Mesothelial cell of epicardium (in vitro differentiated cells): Measurements from ENCODE around the gene SLC16A5. TPM values are rescaled to one million over a fixed set of nuclear protein-coding genes. Genes with fewer than 3 reads are reported as not detected.
"Not testable (repeated sequence)": the region's sequence is repeated elsewhere in the genome, so short reads cannot be mapped to it uniquely, and the experiment has no call there.

Experiments
- DNase-seq, 2 experiments: peaks; one replicate each; pipeline ENCODE4 v3.0.0; 2021; ENCODE audit warnings: low spot score in 2 of 2; ENCODE audit not compliant: unreplicated experiment in 2 of 2
- H3K27ac Mint-ChIP-seq: 2 replicates; pipeline ENCODE4 v1.8.0; 2021; ENCODE audit warnings: mixed read lengths
- H3K27me3 Mint-ChIP-seq: 2 replicates; pipeline ENCODE4 v1.8.0; 2021; ENCODE audit warnings: low read depth, mixed read lengths
- H3K36me3 Mint-ChIP-seq: 2 replicates; pipeline ENCODE4 v1.8.0; 2021; ENCODE audit warnings: mixed read lengths
- H3K4me1 Mint-ChIP-seq: 2 replicates; pipeline ENCODE4 v1.8.0; 2021; ENCODE audit warnings: mixed read lengths
- H3K4me3 Mint-ChIP-seq: 2 replicates; pipeline ENCODE4 v1.8.0; 2021; ENCODE audit warnings: mild to moderate bottlenecking, moderate library complexity, mixed read lengths
- H3K9me3 Mint-ChIP-seq: 2 replicates; pipeline ENCODE4 v1.8.0; 2021; ENCODE audit warnings: mixed read lengths
- CTCF ChIP-seq: fragments of 200-600 bp; sonication (generic); IDR thresholded peaks from one replicate; pipeline ENCODE4 v1.5.0; 2021; ENCODE audit warnings: antibody characterized with exemption; ENCODE audit not compliant: unreplicated experiment
- total RNA-seq: library from RNA; stranded (reverse); gene quantifications from 3 replicates; pipeline ENCODE4 v1.2.1, GENCODE V29; 2021

Gene SLC16A5
- total RNA-seq, 1 donor from 2014 or later = 46.4 TPM

GRCh38 chr17:75124819-75125162 is 37.0 kb downstream of the SLC16A5 start:
- H3K36me3 Mint-ChIP-seq = peaks cover 9% of the 10 kb centered on the region
- H3K4me3 Mint-ChIP-seq = no peak overlapping the region
- no peak for DNase-seq
- no peaks in the 10 kb centered on the region for H3K9me3 Mint-ChIP-seq
- H3K27me3 Mint-ChIP-seq = no peaks in the 10 kb centered on the region
- no peak overlapping the region for H3K27ac Mint-ChIP-seq
- H3K4me1 Mint-ChIP-seq = peaks cover 3% of the 10 kb centered on the region
- no peak for TF ChIP-seq CTCF

GRCh38 chr17:75125984-75126383 is 38.2 kb downstream of the SLC16A5 start:
- Mint-ChIP-seq H3K36me3 (peaks cover 6% of the 10 kb centered on the region), H3K4me1 (peaks cover 8% of the 10 kb centered on the region), H3K9me3 (no peaks in the 10 kb centered on the region), H3K27ac (peak overlapping the region; percentile 12), H3K27me3 (no peaks in the 10 kb centered on the region), H3K4me3 (no peak overlapping the region)
- DNase-seq = no peak
- no peak for TF ChIP-seq CTCF

- no peak for DNase-seq
- Mint-ChIP-seq H3K4me3 (no peak overlapping the region), H3K4me1 (peaks cover 8% of the 10 kb centered on the region), H3K27ac (no peak overlapping the region), H3K9me3 (no peaks in the 10 kb centered on the region), H3K36me3 (peaks cover 4% of the 10 kb centered on the region), H3K27me3 (no peaks in the 10 kb centered on the region)
- no peak for TF ChIP-seq CTCF
Observed at GRCh38 chr17:75126954-75127353, 39.2 kb downstream of the SLC16A5 start.

- H3K27me3 Mint-ChIP-seq, H3K36me3 Mint-ChIP-seq, DNase-seq, H3K27ac Mint-ChIP-seq, H3K4me3 Mint-ChIP-seq, H3K9me3 Mint-ChIP-seq: not testable (repeated sequence)
- H3K4me1 Mint-ChIP-seq = peaks cover 11% of the 10 kb centered on the region
Observed at GRCh38 chr17:75127936-75128335, 40.2 kb downstream of the SLC16A5 start.

GRCh38 chr17:75128694-75129505 is 41.1 kb downstream of the SLC16A5 start:
- H3K4me1 Mint-ChIP-seq = peaks cover 11% of the 10 kb centered on the region
- no peaks in the 10 kb centered on the region for H3K27me3 Mint-ChIP-seq
- peaks cover 4% of the 10 kb centered on the region for H3K36me3 Mint-ChIP-seq
- H3K4me3 Mint-ChIP-seq = no peak overlapping the region
- no peak for TF ChIP-seq CTCF
- DNase-seq = no peak
- no peak overlapping the region for H3K27ac Mint-ChIP-seq
- H3K9me3 Mint-ChIP-seq = no peaks in the 10 kb centered on the region

- Mint-ChIP-seq H3K36me3 (peaks cover 4% of the 10 kb centered on the region), H3K9me3 (no peaks in the 10 kb centered on the region), H3K27ac (no peak overlapping the region), H3K4me3 (peak overlapping the region; percentile 34), H3K4me1 (peaks cover 11% of the 10 kb centered on the region), H3K27me3 (no peaks in the 10 kb centered on the region)
- DNase-seq = no peak
- TF ChIP-seq CTCF = no peak
Observed at GRCh38 chr17:75129576-75129975, 41.8 kb downstream of the SLC16A5 start.
